Mesendoderm (in vitro differentiated cells): ENCODE data around the gene SLC43A1.

Experiments
- DNase-seq: peaks from one replicate; pipeline ENCODE4 v3.0.0; 2013
- H2AK5ac ChIP-seq: 2 replicates; pipeline ENCODE4 v1.6.1; 2013; ENCODE audit warnings: low read length, inconsistent platforms
- H2BK120ac ChIP-seq: 2 replicates; pipeline ENCODE4 v1.6.1; 2013; ENCODE audit warnings: low read depth, mild to moderate bottlenecking, low read length, moderate library complexity, mixed read lengths
- H2BK15ac ChIP-seq: replicated peaks from 2 replicates; pipeline ENCODE4 v1.6.1; 2013; ENCODE audit warnings: low read depth, mild to moderate bottlenecking, moderate library complexity
- H2BK5ac ChIP-seq: 2 replicates; pipeline ENCODE4 v1.6.1; 2013; ENCODE audit warnings: low read length, inconsistent platforms
- H3K18ac ChIP-seq: 2 replicates; pipeline ENCODE4 v1.6.1; 2013; ENCODE audit warnings: mild to moderate bottlenecking, low read length, mixed read lengths
- H3K23ac ChIP-seq: one replicate; pipeline ENCODE4 v1.6.1; 2013; ENCODE audit warnings: low read length
- H3K27ac ChIP-seq: 2 replicates; pipeline ENCODE4 v1.5.1; 2013; ENCODE audit warnings: low read depth, mild to moderate bottlenecking, inconsistent platforms, low read length, moderate library complexity
- H3K27me3 ChIP-seq: 2 replicates; pipeline ENCODE4 v1.6.1; 2013; ENCODE audit warnings: low read length, control low read depth, mild to moderate bottlenecking, inconsistent platforms; ENCODE audit not compliant: insufficient read depth, poor library complexity
- H3K36me3 ChIP-seq: 2 replicates; pipeline ENCODE4 v1.6.1; 2013; ENCODE audit warnings: low read length, inconsistent platforms; ENCODE audit not compliant: control insufficient read depth, insufficient read depth
- H3K4ac ChIP-seq: one replicate; pipeline ENCODE4 v1.6.1; 2013; ENCODE audit warnings: low read depth, mild to moderate bottlenecking, low read length, moderate library complexity
- H3K4me1 ChIP-seq: 2 replicates; pipeline ENCODE4 v1.6.1; 2013; ENCODE audit warnings: low read depth, low read length, inconsistent platforms; ENCODE audit not compliant: control insufficient read depth
- H3K4me2 ChIP-seq: 2 replicates; pipeline ENCODE4 v1.6.1; 2013; ENCODE audit warnings: low read length
- H3K4me3 ChIP-seq: 2 replicates; pipeline ENCODE4 v1.5.1; 2013; ENCODE audit warnings: mild to moderate bottlenecking, low read length
- H3K56ac ChIP-seq: one replicate; pipeline ENCODE4 v1.6.1; 2013; ENCODE audit warnings: low read length
- H3K79me1 ChIP-seq: 2 replicates; pipeline ENCODE4 v1.6.1; 2013; ENCODE audit warnings: low read length, inconsistent platforms
- H3K79me2 ChIP-seq: 2 replicates; pipeline ENCODE4 v1.6.1; 2013; ENCODE audit warnings: mild to moderate bottlenecking, low read length; ENCODE audit not compliant: control insufficient read depth, insufficient read depth
- H3K9ac ChIP-seq: 2 replicates; pipeline ENCODE4 v1.6.1; 2013; ENCODE audit warnings: low read length, inconsistent platforms
- H4K5ac ChIP-seq: one replicate; pipeline ENCODE4 v1.6.1; 2013; ENCODE audit warnings: low read length
- H4K8ac ChIP-seq: one replicate; pipeline ENCODE4 v1.6.1; 2013; ENCODE audit warnings: low read depth, mild to moderate bottlenecking, control low read depth, low read length, moderate library complexity
- WGBS: extraction: QIAGEN DNeasy Blood & Tissue Kit; methylation state at CpG from one replicate; pipeline ENCODE4 v1.1.7; 2013; ENCODE audit warnings: low lambda C conversion rate, missing lambda C conversion rate; ENCODE audit not compliant: insufficient coverage; ENCODE audit errors: extremely low coverage; 5-methylcytosine and 5-hydroxymethylcytosine counted together

The SLC43A1 gene

DNA sequence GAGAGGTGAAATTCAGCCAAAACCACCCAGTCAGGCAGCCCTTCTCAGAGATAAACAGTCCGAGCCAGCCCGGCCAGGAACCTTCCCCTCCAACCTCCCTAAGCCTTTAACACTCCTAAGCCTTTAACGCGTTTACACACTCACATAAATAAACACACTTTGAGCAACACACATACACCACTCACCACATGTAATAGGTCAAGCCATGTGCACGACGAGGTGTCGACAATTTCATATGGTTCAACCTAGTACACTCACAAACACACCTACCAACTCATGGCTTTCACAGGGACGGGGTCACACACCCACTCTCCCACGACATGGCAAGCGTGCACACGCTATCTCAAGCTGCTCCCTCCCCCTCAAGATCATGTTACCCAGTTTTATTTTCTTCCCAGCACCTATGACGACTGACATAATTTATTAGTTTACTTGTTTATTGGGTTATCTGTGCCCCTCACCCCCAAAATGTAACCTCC is 15.5 kb downstream of the SLC43A1 start:
- H3K4me1 ChIP-seq = peaks cover 12% of the 10 kb centered on the region
- peak overlapping the region; percentile 64 for H3K9ac ChIP-seq
- DNase-seq = no peak
- H3K56ac ChIP-seq = peak overlapping the region; percentile 87
- H2BK120ac ChIP-seq = no peak overlapping the region
- no peaks in the 10 kb centered on the region for H3K36me3 ChIP-seq
- no peaks in the 10 kb centered on the region for H3K79me2 ChIP-seq
- no CpG with 5 or more reads among the region's 12 CpGs for WGBS
- no peaks in the 10 kb centered on the region for H3K79me1 ChIP-seq
- H4K8ac ChIP-seq = no peak overlapping the region
- no peak overlapping the region for H3K18ac ChIP-seq
- H3K23ac ChIP-seq = peak overlapping the region; percentile 54
- no peak overlapping the region for H3K4ac ChIP-seq
- no peaks in the 10 kb centered on the region for H3K27me3 ChIP-seq
- peak overlapping the region; percentile 20 for H2AK5ac ChIP-seq
- no peak overlapping the region for H4K5ac ChIP-seq
- H3K4me2 ChIP-seq = peak overlapping the region; percentile 48
- H2BK5ac ChIP-seq = peak overlapping the region; percentile 54
- no peak overlapping the region for H2BK15ac ChIP-seq
- H3K27ac ChIP-seq = peak overlapping the region; percentile 28
- H3K4me3 ChIP-seq = no peak overlapping the region

DNA sequence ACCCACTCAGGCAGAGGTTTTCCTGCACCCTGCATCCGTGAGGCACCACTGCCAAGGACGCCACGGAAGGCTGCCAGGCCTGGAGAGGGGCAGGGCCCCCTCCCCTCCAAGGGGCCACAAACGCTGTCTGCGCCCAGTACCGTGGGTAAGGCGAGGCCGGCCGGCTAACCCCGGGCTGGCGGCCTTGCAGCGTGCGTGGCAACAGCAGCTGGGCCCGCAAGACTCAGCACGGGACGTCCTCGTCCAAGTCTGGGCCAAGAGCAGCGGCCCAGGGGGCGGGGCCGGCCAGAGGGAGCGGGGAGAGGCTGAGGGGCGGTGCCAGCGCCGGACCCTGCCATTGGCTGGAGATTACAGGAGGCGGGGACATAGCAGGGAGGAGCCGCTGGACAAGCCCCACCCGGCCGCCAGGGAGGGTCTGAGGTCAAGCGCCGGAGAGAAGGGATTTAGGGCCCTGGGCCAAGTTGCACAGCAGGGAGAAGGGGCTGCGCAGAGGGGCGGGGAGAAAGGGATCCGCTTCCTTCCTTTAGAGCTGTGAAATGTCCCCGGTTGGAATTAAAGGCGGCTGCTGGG is 16.0 kb downstream of the SLC43A1 start:
- Histone ChIP-seq H3K79me2 (no peaks in the 10 kb centered on the region), H3K4me3 (no peak overlapping the region)
- no CpG with 5 or more reads among the region's 35 CpGs for WGBS

DNA sequence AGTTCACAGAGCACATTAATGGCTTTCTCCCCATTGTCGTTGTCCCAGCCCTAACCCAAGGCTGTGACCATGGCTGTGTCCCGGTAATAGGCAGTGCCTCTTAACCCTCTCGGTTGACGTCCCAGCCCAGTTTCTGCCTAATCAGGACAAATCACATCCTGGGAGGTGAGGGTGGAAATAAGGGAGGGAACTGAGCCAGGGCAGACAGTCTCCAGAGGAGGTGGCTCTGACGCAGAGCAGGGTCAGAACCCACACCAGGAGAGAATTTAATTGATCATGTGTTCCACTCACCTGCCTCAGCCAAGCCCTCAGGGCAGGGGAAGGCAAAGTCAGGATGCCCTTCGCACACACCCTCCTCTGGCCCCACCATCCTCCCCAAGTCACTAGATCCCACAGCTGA is 17.0 kb downstream of the SLC43A1 start:
- Histone ChIP-seq H3K9ac (no peak overlapping the region), H3K4me3 (no peak overlapping the region), H3K79me2 (no peaks in the 10 kb centered on the region), H4K8ac (no peak overlapping the region), H3K56ac (no peak overlapping the region), H2AK5ac (no peak overlapping the region), H3K23ac (no peak overlapping the region), H2BK5ac (no peak overlapping the region), H3K27me3 (no peaks in the 10 kb centered on the region), H3K79me1 (no peaks in the 10 kb centered on the region), H2BK15ac (no peak overlapping the region), H3K4me1 (peaks cover 12% of the 10 kb centered on the region), H3K4ac (no peak overlapping the region), H3K27ac (no peak overlapping the region), H4K5ac (no peak overlapping the region), H3K18ac (no peak overlapping the region), H2BK120ac (no peak overlapping the region), H3K4me2 (no peak overlapping the region), H3K36me3 (no peaks in the 10 kb centered on the region)
- whole genome bisulfite sequencing = no CpG with 5 or more reads among the region's 6 CpGs
- DNase-seq = no peak

More for the DNA sequence above, 16.0 kb downstream of the SLC43A1 start:
- Histone ChIP-seq H3K4me2 (peak overlapping the region; percentile 49), H3K27me3 (no peaks in the 10 kb centered on the region), H3K18ac (no peak overlapping the region), H4K5ac (no peak overlapping the region), H3K4ac (no peak overlapping the region), H3K9ac (peak overlapping the region; percentile 84), H3K56ac (peak overlapping the region; percentile 92), H4K8ac (no peak overlapping the region), H3K36me3 (no peaks in the 10 kb centered on the region), H2AK5ac (no peak overlapping the region), H2BK120ac (no peak overlapping the region), H2BK15ac (no peak overlapping the region), H3K23ac (no peak overlapping the region), H2BK5ac (no peak overlapping the region), H3K4me1 (peaks cover 12% of the 10 kb centered on the region), H3K79me1 (no peaks in the 10 kb centered on the region), H3K27ac (peak overlapping the region; percentile 28)
- peak; percentile 98 for DNase-seq

DNA sequence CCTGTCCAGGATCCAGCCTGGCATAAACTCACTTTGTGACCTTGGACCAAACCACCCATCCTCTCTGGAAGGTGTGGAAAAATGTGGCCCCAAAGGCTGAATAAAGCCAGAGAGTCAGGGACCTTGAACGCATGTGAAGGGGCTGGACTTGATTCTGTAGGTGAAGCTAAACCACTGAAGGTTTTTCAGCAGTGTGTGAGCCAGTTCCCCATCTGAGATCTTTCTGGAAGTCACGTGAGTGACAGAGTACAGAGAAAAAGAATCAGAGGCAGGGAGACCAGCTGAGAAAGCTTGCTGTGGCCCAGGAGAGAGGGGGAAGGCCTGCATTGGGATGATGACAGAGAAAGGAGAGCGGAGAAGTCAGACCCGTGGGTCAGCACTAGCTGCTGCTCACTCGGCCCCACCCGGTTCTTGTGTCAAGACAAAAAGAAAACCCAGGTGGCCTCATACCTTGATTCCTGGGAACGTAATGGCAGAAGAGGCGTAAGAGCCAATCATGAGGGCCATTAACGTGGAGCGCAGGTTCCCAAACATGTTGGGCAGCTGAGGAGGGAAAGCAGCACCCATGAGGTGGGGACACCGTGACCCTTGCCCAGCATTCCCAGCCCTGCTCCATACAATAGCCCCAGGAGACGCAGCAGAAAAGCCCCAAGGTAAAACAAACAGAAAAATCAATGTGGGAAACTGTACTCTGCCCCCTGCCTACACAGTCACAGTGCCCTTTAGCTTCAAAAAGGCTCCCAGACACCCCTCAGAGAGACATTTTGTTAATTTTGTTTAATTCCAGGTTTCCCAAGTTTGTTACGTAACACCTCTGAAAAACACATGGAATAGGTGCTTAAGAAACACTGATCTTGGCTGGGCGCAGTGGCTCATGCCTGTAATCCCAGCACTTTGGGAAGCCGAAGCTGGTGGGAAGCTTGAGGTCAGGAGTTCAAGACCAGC is 17.9 kb downstream of the SLC43A1 start:
- Histone ChIP-seq H3K23ac (no peak overlapping the region), H2BK5ac (no peak overlapping the region), H3K4me3 (no peak overlapping the region), H4K8ac (no peak overlapping the region), H2BK120ac (no peak overlapping the region), H3K27ac (no peak overlapping the region), H3K9ac (no peak overlapping the region), H2AK5ac (no peak overlapping the region), H3K18ac (no peak overlapping the region), H3K79me1 (no peaks in the 10 kb centered on the region), H3K36me3 (no peaks in the 10 kb centered on the region), H2BK15ac (no peak overlapping the region), H3K4ac (no peak overlapping the region), H3K4me1 (peaks cover 12% of the 10 kb centered on the region), H3K56ac (no peak overlapping the region), H3K27me3 (no peaks in the 10 kb centered on the region), H4K5ac (no peak overlapping the region), H3K4me2 (no peak overlapping the region), H3K79me2 (no peaks in the 10 kb centered on the region)
- no peak for DNase-seq
- WGBS = no CpG with 5 or more reads among the region's 15 CpGs

DNA sequence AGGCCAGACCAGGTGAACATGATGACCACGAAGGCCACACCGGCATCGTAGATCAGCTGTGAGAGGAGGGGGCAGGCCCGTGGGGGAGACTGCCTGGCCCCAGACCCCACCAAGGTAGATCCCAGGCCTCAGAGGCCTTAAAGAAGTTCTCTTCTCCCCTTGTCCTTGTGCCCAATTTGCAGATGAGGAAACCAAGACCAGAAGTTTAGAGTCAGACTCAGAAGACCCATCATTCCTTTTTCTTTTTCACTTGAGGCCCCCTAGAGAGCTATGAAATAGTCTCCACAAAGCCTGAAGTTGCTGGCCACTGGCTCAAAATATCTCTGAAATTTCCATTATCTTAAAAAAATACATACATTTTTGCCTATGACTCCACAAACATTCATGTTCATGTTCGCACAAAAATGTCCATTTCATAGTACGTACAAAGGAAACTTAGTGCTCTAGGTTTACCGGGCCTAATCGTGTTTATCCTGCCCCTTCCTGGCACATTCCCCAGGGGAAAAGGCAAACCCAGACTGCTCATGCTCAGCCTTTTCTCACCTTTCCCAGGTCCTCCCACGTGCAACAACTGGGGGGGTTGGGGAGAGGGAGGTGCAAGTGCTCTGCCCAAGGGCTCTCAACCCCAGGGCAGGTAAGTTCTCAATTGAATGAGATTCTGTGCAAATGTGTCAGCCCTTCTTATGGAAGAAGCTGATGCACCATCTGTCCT is 19.2 kb downstream of the SLC43A1 start:
- no peak overlapping the region for H3K27ac ChIP-seq
- no peak overlapping the region for H3K4me2 ChIP-seq

More for the DNA sequence above, 19.2 kb downstream of the SLC43A1 start:
- Histone ChIP-seq H3K27me3 (no peaks in the 10 kb centered on the region), H2BK120ac (no peak overlapping the region), H3K4me1 (peaks cover 12% of the 10 kb centered on the region), H3K56ac (peak overlapping the region; percentile 30), H3K79me1 (no peaks in the 10 kb centered on the region), H3K4ac (no peak overlapping the region), H4K5ac (no peak overlapping the region), H3K18ac (no peak overlapping the region), H3K79me2 (no peaks in the 10 kb centered on the region), H3K36me3 (no peaks in the 10 kb centered on the region), H3K23ac (no peak overlapping the region), H2BK15ac (no peak overlapping the region), H4K8ac (no peak overlapping the region), H2BK5ac (no peak overlapping the region), H3K9ac (no peak overlapping the region), H2AK5ac (peak overlapping the region; percentile 20), H3K4me3 (no peak overlapping the region)
- no peak for DNase-seq
- no CpG with 5 or more reads among the region's 9 CpGs for WGBS
